Endodermal cell (in vitro differentiated cells): ENCODE measurements around the gene PTPRC. TPM values are rescaled to one million over a fixed set of nuclear protein-coding genes. Genes with fewer than 3 reads are reported as not detected.

ENCODE experiments used
- DNase-seq: peaks from one replicate; pipeline ENCODE4 v3.0.0-alpha.2; 2017
- H3K27ac ChIP-seq: 2 replicates; pipeline ENCODE4 v1.5.1; 2013; ENCODE audit warnings: mild to moderate bottlenecking, low read depth, low read length, moderate library complexity
- H3K27me3 ChIP-seq: 2 replicates; pipeline ENCODE4 v1.6.1; 2013; ENCODE audit warnings: mild to moderate bottlenecking, low read length, moderate library complexity; ENCODE audit not compliant: insufficient read depth, control insufficient read depth, poor library complexity, severe bottlenecking
- H3K36me3 ChIP-seq: 2 replicates; pipeline ENCODE4 v1.7.0; 2013; ENCODE audit warnings: mild to moderate bottlenecking, low read length, moderate library complexity; ENCODE audit not compliant: control insufficient read depth, insufficient read depth
- H3K4me1 ChIP-seq: one replicate; pipeline ENCODE4 v1.7.0; 2013; ENCODE audit warnings: low read length; ENCODE audit not compliant: control insufficient read depth, insufficient read depth
- H3K4me3 ChIP-seq: 2 replicates; pipeline ENCODE4 v1.5.1; 2013; ENCODE audit warnings: mild to moderate bottlenecking, low read length, moderate library complexity
- H3K9ac ChIP-seq: 2 replicates; pipeline ENCODE4 v1.6.1; 2013; ENCODE audit warnings: mild to moderate bottlenecking, low read length, moderate library complexity; ENCODE audit not compliant: poor library complexity, severe bottlenecking; ENCODE audit errors: extremely low read depth
- H3K9me3 ChIP-seq: 2 replicates; pipeline ENCODE4 v1.6.1; 2013; ENCODE audit warnings: mild to moderate bottlenecking, low read length, moderate library complexity; ENCODE audit not compliant: control insufficient read depth
- H3K27ac Mint-ChIP-seq: 2 replicates; pipeline ENCODE4 v1.8.0; 2020; ENCODE audit warnings: mixed read lengths
- H3K27me3 Mint-ChIP-seq: 2 replicates; pipeline ENCODE4 v1.8.0; 2021; ENCODE audit warnings: mild to moderate bottlenecking, mixed read lengths; ENCODE audit not compliant: insufficient read depth
- H3K36me3 Mint-ChIP-seq: 2 replicates; pipeline ENCODE4 v1.8.0; 2020; ENCODE audit warnings: low read depth, mixed read lengths
- H3K4me1 Mint-ChIP-seq: 2 replicates; pipeline ENCODE4 v1.8.0; 2020; ENCODE audit warnings: mixed read lengths
- H3K4me3 Mint-ChIP-seq: 2 replicates; pipeline ENCODE4 v1.8.0; 2020; ENCODE audit warnings: mild to moderate bottlenecking, moderate library complexity, mixed read lengths
- H3K9me3 Mint-ChIP-seq: 2 replicates; pipeline ENCODE4 v1.8.0; 2020; ENCODE audit warnings: mild to moderate bottlenecking, mixed read lengths
- CTCF ChIP-seq: fragments of 200-600 bp; sonication (generic); conservative IDR thresholded peaks from 2 replicates; pipeline ENCODE4 v1.5.0; 2021; ENCODE audit warnings: antibody characterized with exemption, mild to moderate bottlenecking
- WGBS, 2 experiments: methylation state at CpG; one replicate each; pipeline versions ENCODE4 v1.1.5 to v1.1.7; 2013; ENCODE audit warnings: missing lambda C conversion rate in 2 of 2, mixed read lengths in 1 of 2; ENCODE audit not compliant: insufficient coverage in 1 of 2, insufficient read length in 1 of 2; 5-methylcytosine and 5-hydroxymethylcytosine counted together
- total RNA-seq, 2 donors: library from RNA; stranded (reverse); fragmentation: NEBNext Ultra II Directional in 1 of 2; extraction: Animal tissue kit (Norgen Biotek cat#: 25700) in 1 of 2; gene quantifications; 2 replicates in 1 of 2; 3 replicates in 1 of 2; pipeline ENCODE4 v1.2.1, GENCODE V29; 2021

PTPRC gene
- total RNA-seq, 2 donors from 2014 or later = 0.11 TPM; not detected in 1

- no peaks in the 10 kb centered on the region for H3K27me3 ChIP-seq
- H3K36me3 ChIP-seq = no peaks in the 10 kb centered on the region
- Mint-ChIP-seq H3K9me3 (peaks cover 11% of the 10 kb centered on the region), H3K4me1 (peaks cover 13% of the 10 kb centered on the region), H3K27me3 (no peaks in the 10 kb centered on the region), H3K4me3 (no peak overlapping the region), H3K36me3 (no peaks in the 10 kb centered on the region), H3K27ac (no peak overlapping the region)
- peaks cover 10% of the 10 kb centered on the region for H3K9me3 ChIP-seq
- WGBS, 2 experiments = 100% methylated on average over 1 of the region's 1 CpG; no CpG with 5 or more reads in 1 of the 2 experiments
- H3K27ac ChIP-seq = no peak overlapping the region
- TF ChIP-seq CTCF = no peak
- no peaks in the 10 kb centered on the region for H3K4me1 ChIP-seq
- no peak for DNase-seq
- H3K4me3 ChIP-seq = no peak overlapping the region
- H3K9ac ChIP-seq = no peak overlapping the region
Observed at GRCh38 chr1:198604975-198605374, 33.9 kb upstream of the PTPRC start.

- 66% methylated on average over 4 of the region's 4 CpGs; no CpG with 5 or more reads in 1 of the 2 experiments for WGBS, 2 experiments
- peaks cover 13% of the 10 kb centered on the region for H3K4me1 Mint-ChIP-seq
- no peak for DNase-seq
- Histone ChIP-seq H3K4me1 (no peaks in the 10 kb centered on the region), H3K4me3 (no peak overlapping the region), H3K9ac (no peak overlapping the region), H3K9me3 (peaks cover 5% of the 10 kb centered on the region), H3K27me3 (no peaks in the 10 kb centered on the region), H3K27ac (no peak overlapping the region), H3K36me3 (no peaks in the 10 kb centered on the region)
- no peak for TF ChIP-seq CTCF
- peaks cover 8% of the 10 kb centered on the region for H3K9me3 Mint-ChIP-seq
- H3K27ac Mint-ChIP-seq = no peak overlapping the region
- H3K27me3 Mint-ChIP-seq = no peaks in the 10 kb centered on the region
- no peaks in the 10 kb centered on the region for H3K36me3 Mint-ChIP-seq
- no peak overlapping the region for H3K4me3 Mint-ChIP-seq
Observed at GRCh38 chr1:198605406-198605805, 33.4 kb upstream of the PTPRC start.

GRCh38 chr1:198606020-198606438 lies 32.8 kb upstream of the PTPRC start:
- WGBS, 2 experiments = 40 to 83% methylated on average over 1 to 3 of the region's 3 CpGs
- Histone ChIP-seq H3K4me3 (no peak overlapping the region), H3K27me3 (no peaks in the 10 kb centered on the region), H3K9ac (no peak overlapping the region), H3K27ac (no peak overlapping the region), H3K4me1 (no peaks in the 10 kb centered on the region), H3K9me3 (no peaks in the 10 kb centered on the region), H3K36me3 (no peaks in the 10 kb centered on the region)
- TF ChIP-seq CTCF = no peak
- H3K9me3 Mint-ChIP-seq = peaks cover 1% of the 10 kb centered on the region
- H3K36me3 Mint-ChIP-seq = no peaks in the 10 kb centered on the region
- no peak overlapping the region for H3K27ac Mint-ChIP-seq
- H3K4me3 Mint-ChIP-seq = no peak overlapping the region
- H3K4me1 Mint-ChIP-seq = peaks cover 13% of the 10 kb centered on the region
- H3K27me3 Mint-ChIP-seq = no peaks in the 10 kb centered on the region
- no peak for DNase-seq
